HCT116 (cell line): ENCODE data around the gene CDX1. TPM values are rescaled to one million over a fixed set of nuclear protein-coding genes. Genes with fewer than 3 reads are reported as not detected.

Experiments
- ATAC-seq: fragments of 200-7000 bp; cut with Tn5 transposase; 2 replicates; pipeline ENCODE4 v1.9.1; 2020; ENCODE audit warnings: mild to moderate bottlenecking, moderate library complexity
- BruUV-seq: library from RNA; stranded (reverse); fragments of 400-500 nt; replicated peaks from 2 replicates; lab custom pipeline; 2021; lab: Mats Ljungman, UMichigan
- CTCF ChIA-PET: fragments of 300-600 bp; sonication (Branson Sonifier 250); formaldehyde crosslinking; loops from one replicate; lab custom pipeline; 2021; ENCODE audit warnings: antibody characterized with exemption; lab: Charles Lee
- POLR2A ChIA-PET: fragments of 300-600, 350-600 bp; sonication (Branson Sonifier 250); formaldehyde crosslinking; loops from one replicate; lab custom pipeline; 2021; ENCODE audit warnings: antibody characterized with exemption; lab: Charles Lee
- RAD21 ChIA-PET, 2 experiments: fragments of 300-600 bp; sonication (Branson Sonifier 250); formaldehyde crosslinking; loops; one replicate each; lab custom pipeline; 2023; ENCODE audit warnings: low total read pairs in 2 of 2; ENCODE audit not compliant: uncharacterized antibody in 2 of 2, unreplicated experiment in 2 of 2, low non-redundant PET in 1 of 2; lab: Charles Lee
- DNase-seq: peaks from one replicate; pipeline ENCODE4 v3.0.0-alpha.2; 2010; ENCODE audit warnings: low read depth, low spot score
- H2AFZ ChIP-seq: fragments of 200-600 bp; shearing (Covaris generic), sonication (generic); 2 replicates; pipeline ENCODE4 v1.6.1; 2017; ENCODE audit warnings: low read depth, mixed run types, mixed read lengths, antibody characterized with exemption, low read length; ENCODE audit not compliant: poor library complexity, severe bottlenecking
- H3K27ac ChIP-seq: 2 replicates; pipeline ENCODE4 v1.5.1; 2012; ENCODE audit warnings: low read depth, low read length
- H3K27me3 ChIP-seq: fragments of 200-600 bp; sonication (generic); 2 replicates; pipeline ENCODE4 v1.6.1; 2016; ENCODE audit warnings: mixed run types, low read length, mixed read lengths; ENCODE audit not compliant: insufficient read depth
- H3K36me3 ChIP-seq, 2 experiments: fragments of 200-500 bp in 1 of 2; fragments of 200-600 bp in 1 of 2; sonication (Bioruptor generic) in 1 of 2; sonication (generic) in 1 of 2; 2 replicates each; pipeline versions ENCODE4 v1.5.1 to v1.6.1; 2014 to 2016; ENCODE audit warnings: low read length in 2 of 2, inconsistent platforms in 1 of 2, mixed read lengths in 1 of 2, mixed run types in 1 of 2; ENCODE audit not compliant: insufficient read depth in 2 of 2, control insufficient read depth in 1 of 2
- H3K4me1 ChIP-seq, 2 experiments: fragments of 200-600 bp in 1 of 2; sonication (generic) in 1 of 2; 2 replicates each; pipeline versions ENCODE4 v1.5.1 to v1.6.1; 2012 to 2017; ENCODE audit warnings: low read length in 2 of 2, inconsistent platforms in 1 of 2, mild to moderate bottlenecking in 1 of 2, mixed read lengths in 1 of 2, mixed run types in 1 of 2, moderate library complexity in 1 of 2; ENCODE audit not compliant: insufficient read depth in 2 of 2, control insufficient read depth in 1 of 2
- H3K4me2 ChIP-seq: fragments of 200-600 bp; sonication (generic); 2 replicates; pipeline ENCODE4 v1.6.1; 2017; ENCODE audit warnings: mixed run types, low read length, mixed read lengths
- H3K4me3 ChIP-seq, 2 experiments: fragments of 200-600 bp in 1 of 2; sonication (generic) in 1 of 2; replicated peaks in 1 of 2; 2 replicates each; pipeline ENCODE4 v1.5.1; 2011 to 2016; ENCODE audit warnings: low read length in 2 of 2, control low read depth in 1 of 2, low read depth in 1 of 2, mild to moderate bottlenecking in 1 of 2, mixed read lengths in 1 of 2, mixed run types in 1 of 2
- H3K79me2 ChIP-seq: fragments of 200-600 bp; sonication (generic); 2 replicates; pipeline ENCODE4 v1.6.1; 2017; ENCODE audit warnings: mild to moderate bottlenecking, mixed run types, low read length, moderate library complexity, mixed read lengths; ENCODE audit not compliant: insufficient read depth
- H3K9ac ChIP-seq: fragments of 200-600 bp; sonication (generic); 2 replicates; pipeline ENCODE4 v1.6.1; 2016; ENCODE audit warnings: low read length, mixed read lengths
- H3K9me2 ChIP-seq: fragments of 200-600 bp; sonication (generic), shearing (Covaris generic); 2 replicates; pipeline ENCODE4 v1.6.1; 2017; ENCODE audit warnings: mixed run types, mild to moderate bottlenecking, moderate library complexity; ENCODE audit not compliant: insufficient read depth
- H3K9me3 ChIP-seq, 2 experiments: fragments of 200-500 bp in 1 of 2; fragments of 200-600 bp in 1 of 2; sonication (Bioruptor generic) in 1 of 2; sonication (generic) in 1 of 2; 2 replicates each; pipeline ENCODE4 v1.6.1; 2014 to 2017; ENCODE audit warnings: low read length in 2 of 2, mixed read lengths in 2 of 2, inconsistent platforms in 1 of 2, low read depth in 1 of 2, mild to moderate bottlenecking in 1 of 2, mixed run types in 1 of 2, moderate library complexity in 1 of 2; ENCODE audit not compliant: control insufficient read depth in 1 of 2, insufficient read depth in 1 of 2
- H4K20me1 ChIP-seq: fragments of 200-600 bp; sonication (generic), shearing (Covaris generic); 2 replicates; pipeline ENCODE4 v1.6.1; 2017; ENCODE audit warnings: mixed run types, mild to moderate bottlenecking, moderate library complexity; ENCODE audit not compliant: insufficient read depth
- CEBPB ChIP-seq: IDR thresholded peaks from 2 replicates; pipeline ENCODE4 v1.6.1; 2012; ENCODE audit warnings: low read depth
- ELF1 ChIP-seq: IDR thresholded peaks from 2 replicates; pipeline ENCODE4 v1.6.1; 2012; ENCODE audit warnings: low read depth, borderline replicate concordance
- EZH2 ChIP-seq: fragments of 200-600 bp; sonication (generic); IDR thresholded peaks from 2 replicates; pipeline ENCODE4 v1.6.1; 2017; ENCODE audit warnings: antibody characterized with exemption, mixed run types
- EZH2phosphoT487 ChIP-seq: fragments of 200-600 bp; IDR thresholded peaks from 2 replicates; pipeline ENCODE4 v1.6.1; 2018; ENCODE audit warnings: antibody characterized with exemption, borderline replicate concordance
- FOSL1 ChIP-seq: IDR thresholded peaks from 2 replicates; pipeline ENCODE4 v1.6.1; 2012; ENCODE audit warnings: low read depth
- JUND ChIP-seq: IDR thresholded peaks from 2 replicates; pipeline ENCODE4 v1.6.1; 2012
- MAX ChIP-seq: IDR thresholded peaks from 2 replicates; pipeline ENCODE4 v1.6.1; 2012
- SIN3A ChIP-seq: IDR thresholded peaks from 2 replicates; pipeline ENCODE4 v1.6.1; 2012; ENCODE audit warnings: low read depth
- YY1 ChIP-seq: IDR thresholded peaks from 2 replicates; pipeline ENCODE4 v1.6.1; 2011; ENCODE audit warnings: low read length, low read depth, moderate library complexity, mild to moderate bottlenecking; ENCODE audit not compliant: insufficient replicate concordance; ENCODE audit errors: extremely low read depth
- ZNF274 ChIP-seq: fragments of 200-500 bp; sonication (Bioruptor generic); IDR thresholded peaks from 2 replicates; pipeline ENCODE4 v1.6.1; 2014; ENCODE audit warnings: mild to moderate bottlenecking, low read depth, low read length, inconsistent platforms
- intact Hi-C: fragments of 100-400 bp; cut with micrococcal nuclease; formaldehyde crosslinking; loops from 2 replicates; pipeline ENCODE4 v1.10.0; 2022
- total RNA-seq: library from RNA; stranded (reverse); gene quantifications from one replicate; pipeline ENCODE4 v1.2.1, GENCODE V29; 2021; ENCODE audit not compliant: unreplicated experiment

Gene CDX1
- total RNA-seq, 1 experiment from 2014 or later = not detected

DNA sequence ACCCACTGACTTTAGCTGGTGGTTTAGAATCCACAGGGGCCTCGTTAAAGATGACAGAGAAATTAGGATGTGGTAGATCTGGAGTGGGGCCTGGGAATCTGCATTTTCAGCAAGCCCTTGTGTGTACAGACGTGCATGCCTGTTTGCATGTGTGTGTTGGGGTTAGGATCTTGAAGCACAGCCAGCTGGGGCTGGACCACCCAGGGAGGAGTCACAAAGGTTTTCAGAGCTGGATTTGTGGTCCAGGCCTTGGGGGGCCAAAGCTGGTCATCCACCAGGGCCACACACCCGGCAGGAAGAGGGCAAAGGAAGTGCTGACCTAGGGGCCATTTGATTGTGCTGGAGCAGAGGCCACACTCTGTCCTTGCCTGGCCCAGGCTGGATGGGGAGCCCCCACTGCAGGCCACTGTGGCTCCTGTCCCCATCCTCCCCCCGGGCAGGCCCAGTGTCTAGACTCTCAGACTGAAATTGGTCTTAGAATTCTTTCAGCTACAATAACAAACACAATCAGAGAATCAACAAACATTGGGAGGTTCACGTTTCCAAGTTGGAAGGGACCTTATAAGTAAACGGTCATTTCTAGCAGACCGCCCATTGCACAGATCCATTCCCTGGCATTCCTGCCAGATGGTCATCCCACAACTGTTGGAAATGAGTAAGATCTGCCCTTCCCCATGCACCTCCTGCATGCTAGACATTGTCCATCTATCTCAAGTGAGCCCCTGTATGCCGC is 10.3 kb downstream of the CDX1 start:
- Histone ChIP-seq H3K4me3 (no peak overlapping the region), H3K4me1 (no peaks in the 10 kb centered on the region), H3K36me3 (no peaks in the 10 kb centered on the region), H3K27ac (no peak overlapping the region), H3K79me2 (no peaks in the 10 kb centered on the region), H2AFZ (no peak overlapping the region), H3K9me2 (no peaks in the 10 kb centered on the region), H3K9me3 (no peaks in the 10 kb centered on the region), H4K20me1 (no peaks in the 10 kb centered on the region), H3K9ac (no peak overlapping the region), H3K4me2 (no peak overlapping the region), H3K27me3 (no peaks in the 10 kb centered on the region)
- POLR2A ChIA-PET = no interaction called here
- ATAC-seq = no peak
- RAD21 ChIA-PET = no interaction called here
- no peak for TF ChIP-seq SIN3A
- no peak for TF ChIP-seq ZNF274
- TF ChIP-seq EZH2 = no peak
- no peak for DNase-seq
- CTCF ChIA-PET = interaction anchor here (0.6 kb wide), 1 partner anchor 569 kb away, joined by 4 read pairs; no protein-coding TSS in a partner anchor
- intact Hi-C loops = no loop called here
- BruUV-seq = no TSS peak

DNA sequence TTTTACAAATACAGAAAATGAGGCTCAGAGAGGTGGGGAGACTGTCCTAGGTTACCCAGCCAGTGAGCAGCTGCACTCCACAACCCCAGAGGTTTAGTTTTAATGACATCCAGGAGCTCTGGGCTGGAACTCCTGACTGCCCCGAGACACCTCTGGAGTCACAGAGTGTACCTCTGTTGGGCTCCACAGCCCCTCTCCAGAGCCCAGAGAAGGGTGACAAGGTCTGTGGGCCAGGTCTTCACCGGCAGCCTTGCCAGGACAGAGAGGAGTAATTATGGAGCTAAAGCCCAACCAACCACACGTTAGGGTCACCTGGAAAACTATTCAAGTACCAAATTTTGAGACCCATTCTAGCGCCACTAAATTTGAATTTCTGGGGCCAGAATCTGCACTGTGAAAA is 11.1 kb downstream of the CDX1 start:
- no peaks in the 10 kb centered on the region for H3K9me2 ChIP-seq
- ATAC-seq = no peak
- DNase-seq = no peak
- intact Hi-C loops = no loop called here
- H3K9ac ChIP-seq = no peak overlapping the region
- H3K4me2 ChIP-seq = no peak overlapping the region
- RAD21 ChIA-PET = no interaction called here
- H2AFZ ChIP-seq = no peak overlapping the region
- no peaks in the 10 kb centered on the region for H3K4me1 ChIP-seq
- no peak overlapping the region for H3K27ac ChIP-seq
- CTCF ChIA-PET = interaction anchor here (0.9 kb wide), 1 partner anchor 41 kb away, joined by 3 read pairs; no protein-coding TSS in a partner anchor
- TF ChIP-seq JUND (no peak), MAX (no peak), CEBPB (no peak), ELF1 (no peak), EZH2 (no peak), YY1 (no peak), EZH2phosphoT487 (no peak), SIN3A (no peak), FOSL1 (no peak)
- TF ChIP-seq, all 23 proteins: peak for 0
- POLR2A ChIA-PET = no interaction called here
- Histone ChIP-seq H3K36me3 (no peaks in the 10 kb centered on the region), H3K27me3 (no peaks in the 10 kb centered on the region), H3K79me2 (no peaks in the 10 kb centered on the region), H4K20me1 (no peaks in the 10 kb centered on the region), H3K4me3 (no peak overlapping the region), H3K9me3 (no peaks in the 10 kb centered on the region)
- no TSS peak for BruUV-seq
